Measurements from ENCODE around the gene ZNF280D. TPM values are rescaled to one million over a fixed set of nuclear protein-coding genes. Genes with fewer than 3 reads are reported as not detected.

The ZNF280D gene
- total RNA-seq, 1 experiment from 2014 or later, result 21.5 TPM

DNA sequence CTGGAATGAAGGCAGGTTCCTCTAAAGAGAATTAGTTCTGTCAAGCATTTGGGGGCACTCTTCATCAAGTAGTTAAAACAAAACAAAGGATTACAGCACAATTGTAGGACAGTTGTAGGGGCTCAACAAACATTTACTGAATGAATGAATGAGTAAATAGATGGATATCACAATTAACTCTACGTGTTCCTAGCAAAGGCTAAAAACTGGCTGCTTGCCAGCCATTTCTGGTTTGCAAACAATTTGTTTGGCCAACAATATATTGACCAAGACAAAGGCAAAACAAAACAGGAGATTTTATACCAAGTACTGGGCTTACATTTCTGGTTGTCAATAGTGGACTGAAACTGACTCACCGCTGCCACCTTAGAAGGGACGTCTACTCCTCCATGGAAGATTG lies 116.8 kb downstream of the ZNF280D start:
- Histone ChIP-seq H3K4me1 (ENCODE audit: control insufficient read depth, insufficient read depth, low read length) (no peaks in the 10 kb centered on the region), H3K4me3 (ENCODE audit: low read depth in 2 of 2, low read length in 2 of 2) (no peak overlapping the region), H3K27ac (ENCODE audit: low read length) (no peak overlapping the region), H3K9me3 (ENCODE audit: control insufficient read depth, insufficient read depth, low read depth, low read length) (no peaks in the 10 kb centered on the region), H3K27me3 (ENCODE audit: control insufficient read depth, insufficient read depth, low read length) (no peaks in the 10 kb centered on the region), H3K36me3 (ENCODE audit: control insufficient read depth, insufficient read depth, low read length) (no peaks in the 10 kb centered on the region)
- ATAC-seq (no peak), DNase-seq (ENCODE audit: low read depth, low spot score) (no peak)
- no TSS peak for BruUV-seq (replicated peaks)
- intact Hi-C loops (cut with micrococcal nuclease; ENCODE audit: unreplicated experiment) (no loop called here), in situ Hi-C loops (cut with HindIII; ENCODE audit: low pct_unique_long_range_greater_than_20kb, low sequenced_read_pairs) (no loop called here)
- CTCF ChIA-PET, result no interaction called here
- TF ChIP-seq TCF7L2 (IDR thresholded peaks at IDR 0.05; ENCODE audit: low read depth, low read length), result no peak
- TF ChIP-seq POLR2AphosphoS5 (IDR thresholded peaks at IDR 0.05; ENCODE audit: low read depth, low read length), result no peak
- TF ChIP-seq SIN3A (IDR thresholded peaks at IDR 0.05; ENCODE audit: borderline replicate concordance, insufficient read depth, low read depth, low read length), result no peak
- TF ChIP-seq, protein P1, sequence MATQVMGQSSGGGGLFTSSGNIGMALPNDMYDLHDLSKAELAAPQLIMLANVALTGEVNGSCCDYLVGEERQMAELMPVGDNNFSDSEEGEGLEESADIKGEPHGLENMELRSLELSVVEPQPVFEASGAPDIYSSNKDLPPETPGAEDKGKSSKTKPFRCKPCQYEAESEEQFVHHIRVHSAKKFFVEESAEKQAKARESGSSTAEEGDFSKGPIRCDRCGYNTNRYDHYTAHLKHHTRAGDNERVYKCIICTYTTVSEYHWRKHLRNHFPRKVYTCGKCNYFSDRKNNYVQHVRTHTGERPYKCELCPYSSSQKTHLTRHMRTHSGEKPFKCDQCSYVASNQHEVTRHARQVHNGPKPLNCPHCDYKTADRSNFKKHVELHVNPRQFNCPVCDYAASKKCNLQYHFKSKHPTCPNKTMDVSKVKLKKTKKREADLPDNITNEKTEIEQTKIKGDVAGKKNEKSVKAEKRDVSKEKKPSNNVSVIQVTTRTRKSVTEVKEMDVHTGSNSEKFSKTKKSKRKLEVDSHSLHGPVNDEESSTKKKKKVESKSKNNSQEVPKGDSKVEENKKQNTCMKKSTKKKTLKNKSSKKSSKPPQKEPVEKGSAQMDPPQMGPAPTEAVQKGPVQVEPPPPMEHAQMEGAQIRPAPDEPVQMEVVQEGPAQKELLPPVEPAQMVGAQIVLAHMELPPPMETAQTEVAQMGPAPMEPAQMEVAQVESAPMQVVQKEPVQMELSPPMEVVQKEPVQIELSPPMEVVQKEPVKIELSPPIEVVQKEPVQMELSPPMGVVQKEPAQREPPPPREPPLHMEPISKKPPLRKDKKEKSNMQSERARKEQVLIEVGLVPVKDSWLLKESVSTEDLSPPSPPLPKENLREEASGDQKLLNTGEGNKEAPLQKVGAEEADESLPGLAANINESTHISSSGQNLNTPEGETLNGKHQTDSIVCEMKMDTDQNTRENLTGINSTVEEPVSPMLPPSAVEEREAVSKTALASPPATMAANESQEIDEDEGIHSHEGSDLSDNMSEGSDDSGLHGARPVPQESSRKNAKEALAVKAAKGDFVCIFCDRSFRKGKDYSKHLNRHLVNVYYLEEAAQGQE (IDR thresholded peaks at IDR 0.05; ENCODE audit: insufficient read depth in 1 of 2, low read depth in 2 of 2, low read length in 1 of 2), result no peak
- POLR2A ChIA-PET, result no interaction called here

DNA sequence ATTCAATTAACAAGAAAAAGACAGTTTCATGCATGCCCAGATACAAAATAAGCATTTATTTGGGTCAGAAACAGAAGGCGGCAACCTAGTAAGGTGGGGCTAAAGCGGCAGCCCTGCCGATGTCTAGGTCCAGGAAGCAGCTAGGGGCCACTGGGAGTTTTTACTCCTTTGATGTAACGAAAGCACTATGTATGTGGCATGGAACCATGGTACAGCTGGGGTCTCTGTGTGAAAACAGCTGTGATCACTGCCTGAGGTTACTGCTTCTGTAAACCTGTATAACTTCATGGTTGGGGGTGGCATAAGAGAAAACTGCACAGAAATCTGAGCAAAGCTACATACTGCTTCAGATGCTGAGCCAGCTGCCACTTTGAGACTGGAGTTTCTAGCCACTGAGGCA lies 119.5 kb downstream of the ZNF280D start:
- H3K9me3 ChIP-seq (ENCODE audit: control insufficient read depth, insufficient read depth, low read depth, low read length), result no peaks in the 10 kb centered on the region
- no peak for TF ChIP-seq SIN3A (IDR thresholded peaks at IDR 0.05; ENCODE audit: borderline replicate concordance, insufficient read depth, low read depth, low read length)
- no peaks in the 10 kb centered on the region for H3K36me3 ChIP-seq (ENCODE audit: control insufficient read depth, insufficient read depth, low read length)
- CTCF ChIA-PET, result no interaction called here
- H3K27me3 ChIP-seq (ENCODE audit: control insufficient read depth, insufficient read depth, low read length), result no peaks in the 10 kb centered on the region
- no peak for DNase-seq (ENCODE audit: low read depth, low spot score)
- no TSS peak for BruUV-seq (replicated peaks)
- no peak overlapping the region for H3K27ac ChIP-seq (ENCODE audit: low read length)
- no peak overlapping the region for H3K4me3 ChIP-seq (ENCODE audit: low read depth in 2 of 2, low read length in 2 of 2)
- ATAC-seq, result no peak
- H3K4me1 ChIP-seq (ENCODE audit: control insufficient read depth, insufficient read depth, low read length), result no peaks in the 10 kb centered on the region
- intact Hi-C loops (cut with micrococcal nuclease; ENCODE audit: unreplicated experiment), result no loop called here
- POLR2A ChIA-PET, result no interaction called here
- in situ Hi-C loops (cut with HindIII; ENCODE audit: low pct_unique_long_range_greater_than_20kb, low sequenced_read_pairs), result no loop called here

DNA sequence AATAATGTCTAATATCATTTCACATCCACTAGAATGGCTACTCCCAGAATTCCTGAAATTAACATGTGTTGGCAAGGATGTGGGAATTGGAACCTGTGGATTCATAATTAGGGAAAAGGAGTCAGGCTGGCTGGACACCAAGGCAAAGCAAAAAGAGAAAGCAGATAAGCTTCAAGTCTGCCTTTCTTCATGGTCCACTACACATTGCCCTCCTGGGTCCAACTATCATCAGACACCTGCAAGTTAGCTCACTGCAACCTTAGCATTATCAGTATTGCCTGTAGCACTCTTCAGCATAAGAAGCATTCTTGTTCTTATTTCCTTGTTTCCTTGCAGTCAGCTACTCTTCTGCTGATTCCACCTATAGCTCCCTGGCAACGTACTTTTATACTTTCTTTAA lies 124.3 kb downstream of the ZNF280D start:
- Histone ChIP-seq H3K27ac (ENCODE audit: low read length) (no peak overlapping the region), H3K4me1 (ENCODE audit: control insufficient read depth, insufficient read depth, low read length) (no peaks in the 10 kb centered on the region), H3K4me3 (ENCODE audit: low read depth in 2 of 2, low read length in 2 of 2) (no peak overlapping the region), H3K36me3 (ENCODE audit: control insufficient read depth, insufficient read depth, low read length) (no peaks in the 10 kb centered on the region), H3K27me3 (ENCODE audit: control insufficient read depth, insufficient read depth, low read length) (no peaks in the 10 kb centered on the region; the same call in 1 of the 2 replicates), H3K9me3 (ENCODE audit: control insufficient read depth, insufficient read depth, low read depth, low read length) (no peaks in the 10 kb centered on the region)
- no peak for TF ChIP-seq TCF7L2 (IDR thresholded peaks at IDR 0.05; ENCODE audit: low read depth, low read length)
- TF ChIP-seq, protein P1 (IDR thresholded peaks at IDR 0.05; ENCODE audit: insufficient read depth in 1 of 2, low read depth in 2 of 2, low read length in 1 of 2), result no peak
- TF ChIP-seq, protein P2, sequence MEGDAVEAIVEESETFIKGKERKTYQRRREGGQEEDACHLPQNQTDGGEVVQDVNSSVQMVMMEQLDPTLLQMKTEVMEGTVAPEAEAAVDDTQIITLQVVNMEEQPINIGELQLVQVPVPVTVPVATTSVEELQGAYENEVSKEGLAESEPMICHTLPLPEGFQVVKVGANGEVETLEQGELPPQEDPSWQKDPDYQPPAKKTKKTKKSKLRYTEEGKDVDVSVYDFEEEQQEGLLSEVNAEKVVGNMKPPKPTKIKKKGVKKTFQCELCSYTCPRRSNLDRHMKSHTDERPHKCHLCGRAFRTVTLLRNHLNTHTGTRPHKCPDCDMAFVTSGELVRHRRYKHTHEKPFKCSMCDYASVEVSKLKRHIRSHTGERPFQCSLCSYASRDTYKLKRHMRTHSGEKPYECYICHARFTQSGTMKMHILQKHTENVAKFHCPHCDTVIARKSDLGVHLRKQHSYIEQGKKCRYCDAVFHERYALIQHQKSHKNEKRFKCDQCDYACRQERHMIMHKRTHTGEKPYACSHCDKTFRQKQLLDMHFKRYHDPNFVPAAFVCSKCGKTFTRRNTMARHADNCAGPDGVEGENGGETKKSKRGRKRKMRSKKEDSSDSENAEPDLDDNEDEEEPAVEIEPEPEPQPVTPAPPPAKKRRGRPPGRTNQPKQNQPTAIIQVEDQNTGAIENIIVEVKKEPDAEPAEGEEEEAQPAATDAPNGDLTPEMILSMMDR (IDR thresholded peaks at IDR 0.05), result no peak
- TF ChIP-seq POLR2AphosphoS5 (IDR thresholded peaks at IDR 0.05; ENCODE audit: low read depth, low read length), result no peak
- no peak for TF ChIP-seq SIN3A (IDR thresholded peaks at IDR 0.05; ENCODE audit: borderline replicate concordance, insufficient read depth, low read depth, low read length)
- DNase-seq (ENCODE audit: low read depth, low spot score) (no peak), ATAC-seq (no peak)
- no TSS peak for BruUV-seq (replicated peaks)
- ChIA-PET CTCF (no interaction called here), POLR2A (no interaction called here)
- in situ Hi-C loops (cut with HindIII; ENCODE audit: low pct_unique_long_range_greater_than_20kb, low sequenced_read_pairs), result no loop called here
- intact Hi-C loops (cut with micrococcal nuclease; ENCODE audit: unreplicated experiment), result no loop called here

Measured in Panc1 (cell line).